Stimulated activated CD8-positive, alpha-beta memory T cell treated with anti-CD3 and anti-CD28 coated beads, Interleukin-7, amount 100 ng/mL, for 4 hours (primary cell): ENCODE measurements around the gene GOLGA3.
"Not testable (repeated sequence)": the region's sequence is repeated elsewhere in the genome, so short reads cannot be mapped to it uniquely, and the experiment has no call there.

Experiments used
- DNase-seq, 2 donors: peaks; one replicate each; pipeline ENCODE4 v3.0.0-alpha.2; 2020; ENCODE audit warnings: low read depth in 2 of 2

Gene GOLGA3

GRCh38 chr12:132847363-132848356, 19.0 kb upstream of the GOLGA3 start:
- no peak for DNase-seq

- not testable (repeated sequence) for DNase-seq
Observed at GRCh38 chr12:132844681-132845080, 16.0 kb upstream of the GOLGA3 start.

- DNase-seq: no peak
Observed at GRCh38 chr12:132842449-132843045, 13.9 kb upstream of the GOLGA3 start.

- no peak for DNase-seq
Observed at GRCh38 chr12:132841151-132841550, 12.5 kb upstream of the GOLGA3 start.

GRCh38 chr12:132840536-132840935, 11.9 kb upstream of the GOLGA3 start:
- DNase-seq: no peak

GRCh38 chr12:132839558-132840235, 11.0 kb upstream of the GOLGA3 start:
- DNase-seq: no peak

GRCh38 chr12:132838410-132839080, 9.9 kb upstream of the GOLGA3 start:
- no peak for DNase-seq

- no peak for DNase-seq
Observed at GRCh38 chr12:132837693-132838409, 9.2 kb upstream of the GOLGA3 start.

- DNase-seq: no peak
Observed at GRCh38 chr12:132836795-132837331, 8.2 kb upstream of the GOLGA3 start.

- not testable (repeated sequence) for DNase-seq
Observed at GRCh38 chr12:132836230-132836629, 7.6 kb upstream of the GOLGA3 start.

- no peak for DNase-seq
Observed at GRCh38 chr12:132835076-132836025, 6.7 kb upstream of the GOLGA3 start.

- DNase-seq: no peak
Observed at GRCh38 chr12:132834181-132834711, 5.6 kb upstream of the GOLGA3 start.

GRCh38 chr12:132833341-132833740, 4.7 kb upstream of the GOLGA3 start:
- DNase-seq: no peak

- no peak for DNase-seq
Observed at GRCh38 chr12:132831771-132832170, 3.1 kb upstream of the GOLGA3 start.

- DNase-seq: no peak
Observed at GRCh38 chr12:132827763-132828703, 636 bp downstream of the GOLGA3 start.

- DNase-seq: no peak
Observed at GRCh38 chr12:132825861-132826260, 2.8 kb downstream of the GOLGA3 start.

GRCh38 chr12:132825089-132825488, 3.6 kb downstream of the GOLGA3 start:
- no peak for DNase-seq

GRCh38 chr12:132824053-132824452, 4.6 kb downstream of the GOLGA3 start:
- DNase-seq: no peak
